Activated CD4-positive, alpha-beta T cell treated with anti-CD3 and anti-CD28 coated beads for 36 hours (primary cell): Measurements from ENCODE around the gene ARHGAP15. TPM values are rescaled to one million over a fixed set of nuclear protein-coding genes. Genes with fewer than 3 reads are reported as not detected.

Experiments
- ATAC-seq: fragments of 200-7000 bp; cut with Tn5 transposase; one replicate; pipeline ENCODE4 v1.10.0; 2021; ENCODE audit warnings: mild to moderate bottlenecking, moderate library complexity
- CTCF ChIA-PET: fragments of 350-600 bp; sonication (Branson Sonifier 250); formaldehyde crosslinking; loops from one replicate; lab custom pipeline; 2021; ENCODE audit warnings: antibody characterized with exemption; lab: Charles Lee
- POLR2A ChIA-PET: fragments of 350-600 bp; sonication (Branson Sonifier 250); formaldehyde crosslinking; loops from one replicate; lab custom pipeline; 2021; ENCODE audit warnings: antibody characterized with exemption, inconsistent platforms; lab: Charles Lee
- DNase-seq: peaks from one replicate; pipeline ENCODE4 v3.0.0-alpha.2; 2020
- H3K27ac Mint-ChIP-seq: one replicate; pipeline ENCODE4 v1.8.0; 2021; ENCODE audit warnings: mixed read lengths
- H3K27me3 Mint-ChIP-seq: one replicate; pipeline ENCODE4 v1.8.0; 2021; ENCODE audit warnings: mixed read lengths
- H3K36me3 Mint-ChIP-seq: one replicate; pipeline ENCODE4 v1.8.0; 2021; ENCODE audit warnings: low read depth, mixed read lengths
- H3K4me1 Mint-ChIP-seq: one replicate; pipeline ENCODE4 v1.8.0; 2021; ENCODE audit warnings: mixed read lengths
- H3K4me3 Mint-ChIP-seq: one replicate; pipeline ENCODE4 v1.8.0; 2021; ENCODE audit warnings: mild to moderate bottlenecking, moderate library complexity, mixed read lengths
- H3K9me3 Mint-ChIP-seq: one replicate; pipeline ENCODE4 v1.8.0; 2021; ENCODE audit warnings: low read depth, mixed read lengths
- intact Hi-C, 2 experiments: fragments of 100-400 bp; cut with DNase I in 1 of 2; cut with micrococcal nuclease in 1 of 2; formaldehyde crosslinking; loops; one replicate each; pipeline versions ENCODE4 v1.14.2 to v1.15.1; 2022 to 2024; cut with DNase I, micrococcal nuclease
- total RNA-seq, 2 experiments: library from RNA; stranded (reverse); gene quantifications; one replicate each; pipeline ENCODE4 v1.2.3, GENCODE V29; 2021

ARHGAP15 gene
- total RNA-seq, 2 experiments from 2014 or later, result 62.6 to 64.3 TPM

GRCh38 chr2:143581134-143581533, 451.9 kb downstream of the ARHGAP15 start:
- ChIA-PET POLR2A (interaction anchor here (0.5 kb wide), 1 partner anchor 28 kb away, joined by 3 read pairs; no protein-coding TSS in a partner anchor), CTCF (interaction anchor here (0.6 to 1.2 kb wide), 3 partner anchors 92 to 419 kb away, joined by 3 to 4 read pairs (median 3); no protein-coding TSS in a partner anchor)
- Mint-ChIP-seq H3K27ac (no peak overlapping the region), H3K9me3 (peaks cover 7% of the 10 kb centered on the region), H3K4me3 (no peak overlapping the region), H3K27me3 (no peaks in the 10 kb centered on the region), H3K4me1 (peaks cover 19% of the 10 kb centered on the region), H3K36me3 (peaks cover 36% of the 10 kb centered on the region)
- ATAC-seq (no peak), DNase-seq (peak; percentile 24)
- intact Hi-C loops, result no loop called here

- Mint-ChIP-seq H3K27ac (no peak overlapping the region), H3K4me1 (peaks cover 19% of the 10 kb centered on the region), H3K27me3 (no peaks in the 10 kb centered on the region), H3K9me3 (peaks cover 10% of the 10 kb centered on the region), H3K36me3 (peaks cover 41% of the 10 kb centered on the region), H3K4me3 (no peak overlapping the region)
- POLR2A ChIA-PET, result no interaction called here
- intact Hi-C loops, result no loop called here
- DNase-seq, result no peak
- no peak for ATAC-seq
- CTCF ChIA-PET, result no interaction called here
Measured at GRCh38 chr2:143582046-143582747, 453.0 kb downstream of the ARHGAP15 start.

- Mint-ChIP-seq H3K4me1 (peaks cover 21% of the 10 kb centered on the region), H3K27me3 (no peaks in the 10 kb centered on the region), H3K36me3 (peaks cover 44% of the 10 kb centered on the region), H3K4me3 (no peak overlapping the region), H3K27ac (no peak overlapping the region), H3K9me3 (peaks cover 11% of the 10 kb centered on the region)
- DNase-seq, result no peak
- CTCF ChIA-PET, result no interaction called here
- intact Hi-C loops, result no loop called here
- POLR2A ChIA-PET, result no interaction called here
- ATAC-seq, result no peak
Measured at GRCh38 chr2:143584936-143585335, 455.7 kb downstream of the ARHGAP15 start.

GRCh38 chr2:143586119-143586518, 456.9 kb downstream of the ARHGAP15 start:
- no peak for DNase-seq
- intact Hi-C loops, result no loop called here
- Mint-ChIP-seq H3K4me1 (peaks cover 17% of the 10 kb centered on the region), H3K9me3 (peaks cover 11% of the 10 kb centered on the region), H3K27ac (no peak overlapping the region), H3K4me3 (no peak overlapping the region), H3K27me3 (no peaks in the 10 kb centered on the region), H3K36me3 (peaks cover 36% of the 10 kb centered on the region)
- ChIA-PET POLR2A (no interaction called here), CTCF (interaction anchor here (1.5 kb wide), 1 partner anchor 220 kb away, joined by 3 read pairs; no protein-coding TSS in a partner anchor)
- ATAC-seq, result no peak

GRCh38 chr2:143588746-143589145, 459.5 kb downstream of the ARHGAP15 start:
- DNase-seq (no peak), ATAC-seq (no peak)
- CTCF ChIA-PET, result no interaction called here
- Mint-ChIP-seq H3K9me3 (peaks cover 8% of the 10 kb centered on the region), H3K27me3 (no peaks in the 10 kb centered on the region), H3K36me3 (peaks cover 24% of the 10 kb centered on the region), H3K4me1 (peaks cover 5% of the 10 kb centered on the region), H3K4me3 (no peak overlapping the region), H3K27ac (no peak overlapping the region)
- intact Hi-C loops, result no loop called here
- POLR2A ChIA-PET, result no interaction called here

- CTCF ChIA-PET, result no interaction called here
- Mint-ChIP-seq H3K27me3 (no peaks in the 10 kb centered on the region), H3K4me3 (no peak overlapping the region), H3K36me3 (peaks cover 16% of the 10 kb centered on the region), H3K27ac (no peak overlapping the region), H3K9me3 (no peaks in the 10 kb centered on the region), H3K4me1 (no peaks in the 10 kb centered on the region)
- no peak for ATAC-seq
- DNase-seq, result no peak
- intact Hi-C loops, result no loop called here
- POLR2A ChIA-PET, result no interaction called here
Measured at GRCh38 chr2:143594161-143594560, 464.9 kb downstream of the ARHGAP15 start.

GRCh38 chr2:143594745-143595144, 465.5 kb downstream of the ARHGAP15 start:
- Mint-ChIP-seq H3K9me3 (no peaks in the 10 kb centered on the region), H3K27ac (no peak overlapping the region), H3K36me3 (peaks cover 16% of the 10 kb centered on the region), H3K4me1 (no peaks in the 10 kb centered on the region), H3K4me3 (no peak overlapping the region), H3K27me3 (no peaks in the 10 kb centered on the region)
- CTCF ChIA-PET, result no interaction called here
- POLR2A ChIA-PET, result no interaction called here
- ATAC-seq (no peak), DNase-seq (no peak)
- intact Hi-C loops, result no loop called here

GRCh38 chr2:143600116-143600515, 470.9 kb downstream of the ARHGAP15 start:
- no peak overlapping the region for H3K27ac Mint-ChIP-seq
- peaks cover 19% of the 10 kb centered on the region for H3K36me3 Mint-ChIP-seq
- peaks cover 8% of the 10 kb centered on the region for H3K4me1 Mint-ChIP-seq
- no peak for DNase-seq
- no peak for ATAC-seq
- intact Hi-C loops, result no loop called here
- CTCF ChIA-PET, result no interaction called here
- no peak overlapping the region for H3K4me3 Mint-ChIP-seq
- H3K9me3 Mint-ChIP-seq, result no peaks in the 10 kb centered on the region
- no peaks in the 10 kb centered on the region for H3K27me3 Mint-ChIP-seq
- POLR2A ChIA-PET, result no interaction called here

- ChIA-PET POLR2A (interaction anchor here (0.6 kb wide), 1 partner anchor 1481 kb away, joined by 3 read pairs; no protein-coding TSS in a partner anchor), CTCF (interaction anchor here (1.1 kb wide), 1 partner anchor 26 kb away, joined by 3 read pairs; no protein-coding TSS in a partner anchor)
- H3K27ac Mint-ChIP-seq, result no peak overlapping the region
- H3K4me3 Mint-ChIP-seq, result no peak overlapping the region
- H3K4me1 Mint-ChIP-seq, result peaks cover 13% of the 10 kb centered on the region
- H3K9me3 Mint-ChIP-seq, result no peaks in the 10 kb centered on the region
- intact Hi-C loops, result no loop called here
- ATAC-seq (no peak), DNase-seq (no peak)
- no peaks in the 10 kb centered on the region for H3K27me3 Mint-ChIP-seq
- peaks cover 15% of the 10 kb centered on the region for H3K36me3 Mint-ChIP-seq
Measured at GRCh38 chr2:143601828-143602227, 472.6 kb downstream of the ARHGAP15 start.

- no peaks in the 10 kb centered on the region for H3K9me3 Mint-ChIP-seq
- intact Hi-C loops, result no loop called here
- POLR2A ChIA-PET, result no interaction called here
- H3K27ac Mint-ChIP-seq, result no peak overlapping the region
- DNase-seq (no peak), ATAC-seq (no peak)
- no peaks in the 10 kb centered on the region for H3K27me3 Mint-ChIP-seq
- peaks cover 12% of the 10 kb centered on the region for H3K36me3 Mint-ChIP-seq
- peaks cover 26% of the 10 kb centered on the region for H3K4me1 Mint-ChIP-seq
- CTCF ChIA-PET, result interaction anchor here (1.0 kb wide), 1 partner anchor 14 kb away, joined by 3 read pairs; no protein-coding TSS in a partner anchor
- no peak overlapping the region for H3K4me3 Mint-ChIP-seq
Measured at GRCh38 chr2:143603035-143603655, 473.9 kb downstream of the ARHGAP15 start.

- POLR2A ChIA-PET, result no interaction called here
- no peak overlapping the region for H3K4me3 Mint-ChIP-seq
- ATAC-seq (no peak), DNase-seq (no peak)
- no peak overlapping the region for H3K27ac Mint-ChIP-seq
- no peaks in the 10 kb centered on the region for H3K27me3 Mint-ChIP-seq
- peaks cover 27% of the 10 kb centered on the region for H3K4me1 Mint-ChIP-seq
- no peaks in the 10 kb centered on the region for H3K9me3 Mint-ChIP-seq
- CTCF ChIA-PET, result interaction anchor here (1.0 kb wide), 1 partner anchor 13 kb away, joined by 3 read pairs; no protein-coding TSS in a partner anchor
- intact Hi-C loops, result no loop called here
- H3K36me3 Mint-ChIP-seq, result peaks cover 12% of the 10 kb centered on the region
Measured at GRCh38 chr2:143603846-143604565, 474.8 kb downstream of the ARHGAP15 start.
